Activated gamma-delta T cell treated with Interleukin-2 at 50 U/mL for 16 hours (primary cell): ENCODE results near the gene CELF5.

Source experiments
- DNase-seq: peaks from one replicate; pipeline ENCODE4 v3.0.0-alpha.2; 2020

Gene CELF5

GRCh38 chr19:3245050-3245449 is 20.6 kb downstream of the CELF5 start:
- no peak for DNase-seq

GRCh38 chr19:3248728-3249326 is 24.4 kb downstream of the CELF5 start:
- DNase-seq, result no peak

- DNase-seq, result no peak
These were observed 24.9 kb downstream of the CELF5 start for GRCh38 chr19:3249408-3249807.

- peak; percentile 45 for DNase-seq
These were observed 26.2 kb downstream of the CELF5 start for GRCh38 chr19:3250675-3251074.

GRCh38 chr19:3251229-3251628 is 26.8 kb downstream of the CELF5 start:
- no peak for DNase-seq

- DNase-seq, result no peak
These were observed 28.2 kb downstream of the CELF5 start for GRCh38 chr19:3252650-3253049.

- DNase-seq, result no peak
These were observed 28.8 kb downstream of the CELF5 start for GRCh38 chr19:3253270-3253669.

- DNase-seq, result no peak
These were observed 30.1 kb downstream of the CELF5 start for GRCh38 chr19:3254520-3254919.

GRCh38 chr19:3257071-3257470 is 32.6 kb downstream of the CELF5 start:
- DNase-seq, result no peak

- DNase-seq, result no peak
These were observed 37.9 kb downstream of the CELF5 start for GRCh38 chr19:3262362-3262761.

GRCh38 chr19:3263866-3264265 is 39.4 kb downstream of the CELF5 start:
- no peak for DNase-seq

GRCh38 chr19:3265432-3265831 is 41.0 kb downstream of the CELF5 start:
- DNase-seq, result no peak

- no peak for DNase-seq
These were observed 41.7 kb downstream of the CELF5 start for GRCh38 chr19:3266092-3266693.

- no peak for DNase-seq
These were observed 42.5 kb downstream of the CELF5 start for GRCh38 chr19:3266792-3267514.

GRCh38 chr19:3268326-3268725 is 43.9 kb downstream of the CELF5 start:
- DNase-seq, result no peak

- DNase-seq, result no peak
These were observed 44.3 kb downstream of the CELF5 start for GRCh38 chr19:3268763-3269162.

GRCh38 chr19:3269916-3270671 is 45.6 kb downstream of the CELF5 start:
- no peak for DNase-seq

- DNase-seq, result peak; percentile 24
These were observed 46.4 kb downstream of the CELF5 start for GRCh38 chr19:3270902-3271301.

GRCh38 chr19:3272401-3272931 is 48.0 kb downstream of the CELF5 start:
- no peak for DNase-seq

- no peak for DNase-seq
These were observed 48.5 kb downstream of the CELF5 start for GRCh38 chr19:3272952-3273351.

GRCh38 chr19:3274245-3274941 is 49.9 kb downstream of the CELF5 start:
- DNase-seq, result no peak

- DNase-seq, result no peak
These were observed 50.6 kb downstream of the CELF5 start for GRCh38 chr19:3274942-3275582.
